Karpas-422 (cell line): ENCODE results near the gene LEF1. TPM values are rescaled to one million over a fixed set of nuclear protein-coding genes. Genes with fewer than 3 reads are reported as not detected.

ENCODE experiments used
- DNase-seq: peaks from one replicate; pipeline ENCODE4 v3.0.0-alpha.2; 2015
- H2AFZ ChIP-seq: fragments of 200-600 bp; sonication (generic); 2 replicates; pipeline ENCODE4 v1.6.1; 2014; ENCODE audit warnings: antibody characterized with exemption, low read length, mixed read lengths
- H3K27ac ChIP-seq: fragments of 200-600 bp; sonication (generic); 2 replicates; pipeline ENCODE4 v1.5.1; 2014; ENCODE audit warnings: mild to moderate bottlenecking, low read length, moderate library complexity
- H3K27me3 ChIP-seq: fragments of 200-600 bp; sonication (generic); 2 replicates; pipeline ENCODE4 v1.6.1; 2014; ENCODE audit warnings: low read length, mixed read lengths
- H3K36me3 ChIP-seq: fragments of 200-600 bp; sonication (generic); 2 replicates; pipeline ENCODE4 v1.6.1; 2014; ENCODE audit warnings: low read length, mixed read lengths; ENCODE audit not compliant: insufficient read depth
- H3K4me1 ChIP-seq: fragments of 200-600 bp; sonication (generic); 2 replicates; pipeline ENCODE4 v1.6.1; 2014; ENCODE audit warnings: mild to moderate bottlenecking, low read length, mixed read lengths
- H3K4me2 ChIP-seq: fragments of 200-600 bp; sonication (generic); 2 replicates; pipeline ENCODE4 v1.6.1; 2014; ENCODE audit warnings: low read length, low read depth, mild to moderate bottlenecking; ENCODE audit not compliant: poor library complexity, severe bottlenecking
- H3K4me3 ChIP-seq: fragments of 200-600 bp; sonication (generic); 2 replicates; pipeline ENCODE4 v1.5.1; 2014; ENCODE audit warnings: mild to moderate bottlenecking, antibody characterized with exemption, low read length, mixed read lengths
- H3K79me2 ChIP-seq: fragments of 200-600 bp; sonication (generic); 2 replicates; pipeline ENCODE4 v1.6.1; 2014; ENCODE audit warnings: mild to moderate bottlenecking, low read length, mixed read lengths
- H3K9ac ChIP-seq: fragments of 200-600 bp; sonication (generic); 2 replicates; pipeline ENCODE4 v1.6.0; 2014; ENCODE audit warnings: low read length
- H3K9me2 ChIP-seq: fragments of 200-600 bp; sonication (generic), shearing (Covaris generic); replicated peaks from 2 replicates; pipeline ENCODE4 v1.6.0; 2014; ENCODE audit warnings: mild to moderate bottlenecking, low read length, moderate library complexity; ENCODE audit not compliant: insufficient read depth
- H3K9me3 ChIP-seq: fragments of 300-700, 200-600 bp; sonication (generic); 2 replicates; pipeline ENCODE4 v1.6.1; 2014; ENCODE audit warnings: low read length, mixed read lengths
- H4K20me1 ChIP-seq: fragments of 200-600 bp; sonication (generic); 2 replicates; pipeline ENCODE4 v1.6.1; 2014; ENCODE audit warnings: mild to moderate bottlenecking, antibody characterized with exemption, low read length, low read depth; ENCODE audit not compliant: insufficient read depth
- total RNA-seq: library from RNA; depleted of rRNA; stranded (reverse); fragments of >200 nt; shearing (Covaris generic); gene quantifications from 2 replicates; pipeline ENCODE4 v1.2.3, GENCODE V29; 2014; ENCODE audit warnings: low replicate concordance

Gene LEF1
- total RNA-seq, 1 experiment from 2014 or later, result not detected

GRCh38 chr4:108149588-108150380 is 18.9 kb downstream of the LEF1 start:
- H3K27ac ChIP-seq, result no peak overlapping the region
- no peaks in the 10 kb centered on the region for H3K4me1 ChIP-seq

GRCh38 chr4:108148316-108148715 is 20.4 kb downstream of the LEF1 start:
- Histone ChIP-seq H3K9ac (no peak overlapping the region), H3K9me3 (no peaks in the 10 kb centered on the region), H3K27ac (no peak overlapping the region), H3K36me3 (no peaks in the 10 kb centered on the region), H3K27me3 (no peaks in the 10 kb centered on the region), H3K4me3 (no peak overlapping the region), H3K9me2 (no peaks in the 10 kb centered on the region), H3K79me2 (no peaks in the 10 kb centered on the region), H3K4me1 (no peaks in the 10 kb centered on the region), H3K4me2 (no peak overlapping the region), H4K20me1 (no peaks in the 10 kb centered on the region), H2AFZ (no peak overlapping the region)
- DNase-seq, result no peak

More at GRCh38 chr4:108149588-108150380, 18.9 kb downstream of the LEF1 start:
- no peaks in the 10 kb centered on the region for H3K27me3 ChIP-seq
- no peaks in the 10 kb centered on the region for H4K20me1 ChIP-seq
- H3K9me2 ChIP-seq, result no peaks in the 10 kb centered on the region
- no peak for DNase-seq
- no peak overlapping the region for H2AFZ ChIP-seq
- no peaks in the 10 kb centered on the region for H3K36me3 ChIP-seq
- no peaks in the 10 kb centered on the region for H3K79me2 ChIP-seq
- no peak overlapping the region for H3K4me3 ChIP-seq
- H3K9ac ChIP-seq, result no peak overlapping the region
- H3K4me2 ChIP-seq, result no peak overlapping the region
- H3K9me3 ChIP-seq, result no peaks in the 10 kb centered on the region

GRCh38 chr4:108146819-108147218 is 21.9 kb downstream of the LEF1 start:
- Histone ChIP-seq H3K36me3 (no peaks in the 10 kb centered on the region), H3K9me2 (no peaks in the 10 kb centered on the region), H3K4me1 (no peaks in the 10 kb centered on the region), H3K9me3 (no peaks in the 10 kb centered on the region), H3K4me3 (no peak overlapping the region), H3K79me2 (no peaks in the 10 kb centered on the region), H4K20me1 (no peaks in the 10 kb centered on the region), H3K27me3 (no peaks in the 10 kb centered on the region), H3K27ac (no peak overlapping the region), H3K9ac (no peak overlapping the region), H3K4me2 (no peak overlapping the region), H2AFZ (no peak overlapping the region)
- no peak for DNase-seq

GRCh38 chr4:108146336-108146735 is 22.4 kb downstream of the LEF1 start:
- no peaks in the 10 kb centered on the region for H3K9me2 ChIP-seq
- H3K4me1 ChIP-seq, result no peaks in the 10 kb centered on the region
- no peaks in the 10 kb centered on the region for H3K36me3 ChIP-seq
- no peaks in the 10 kb centered on the region for H3K9me3 ChIP-seq
- no peak overlapping the region for H2AFZ ChIP-seq
- no peak overlapping the region for H3K27ac ChIP-seq
- H4K20me1 ChIP-seq, result no peaks in the 10 kb centered on the region
- no peaks in the 10 kb centered on the region for H3K79me2 ChIP-seq
- no peak for DNase-seq
- H3K4me2 ChIP-seq, result no peak overlapping the region
- no peak overlapping the region for H3K9ac ChIP-seq
- H3K4me3 ChIP-seq, result no peak overlapping the region
- no peaks in the 10 kb centered on the region for H3K27me3 ChIP-seq

GRCh38 chr4:108144451-108144850 is 24.3 kb downstream of the LEF1 start:
- H3K4me1 ChIP-seq, result no peaks in the 10 kb centered on the region
- no peak overlapping the region for H3K9ac ChIP-seq
- no peak overlapping the region for H3K4me3 ChIP-seq
- no peaks in the 10 kb centered on the region for H3K79me2 ChIP-seq
- H3K4me2 ChIP-seq, result no peak overlapping the region
- H3K36me3 ChIP-seq, result no peaks in the 10 kb centered on the region
- no peaks in the 10 kb centered on the region for H4K20me1 ChIP-seq
- H3K27ac ChIP-seq, result no peak overlapping the region
- H3K9me2 ChIP-seq, result no peaks in the 10 kb centered on the region
- H3K27me3 ChIP-seq, result no peaks in the 10 kb centered on the region
- no peaks in the 10 kb centered on the region for H3K9me3 ChIP-seq
- no peak for DNase-seq
- no peak overlapping the region for H2AFZ ChIP-seq

- Histone ChIP-seq H3K4me3 (no peak overlapping the region), H2AFZ (no peak overlapping the region), H3K9me2 (no peaks in the 10 kb centered on the region), H3K27me3 (no peaks in the 10 kb centered on the region), H3K4me1 (no peaks in the 10 kb centered on the region), H3K4me2 (no peak overlapping the region), H3K36me3 (no peaks in the 10 kb centered on the region), H4K20me1 (no peaks in the 10 kb centered on the region), H3K79me2 (no peaks in the 10 kb centered on the region), H3K27ac (no peak overlapping the region), H3K9ac (no peak overlapping the region), H3K9me3 (no peaks in the 10 kb centered on the region)
- no peak for DNase-seq
These were observed 25.2 kb downstream of the LEF1 start for GRCh38 chr4:108143515-108143914.

GRCh38 chr4:108142870-108143269 is 25.9 kb downstream of the LEF1 start:
- no peaks in the 10 kb centered on the region for H3K4me1 ChIP-seq

GRCh38 chr4:108141213-108141950 is 27.4 kb downstream of the LEF1 start:
- Histone ChIP-seq H3K4me1 (no peaks in the 10 kb centered on the region), H3K4me2 (no peak overlapping the region), H3K9me2 (no peaks in the 10 kb centered on the region), H3K79me2 (no peaks in the 10 kb centered on the region), H3K9ac (no peak overlapping the region), H3K27ac (no peak overlapping the region), H3K27me3 (no peaks in the 10 kb centered on the region), H4K20me1 (no peaks in the 10 kb centered on the region), H3K9me3 (no peaks in the 10 kb centered on the region), H2AFZ (no peak overlapping the region), H3K4me3 (no peak overlapping the region), H3K36me3 (no peaks in the 10 kb centered on the region)
- DNase-seq, result no peak

More at GRCh38 chr4:108142870-108143269, 25.9 kb downstream of the LEF1 start:
- no peaks in the 10 kb centered on the region for H4K20me1 ChIP-seq
- H3K4me3 ChIP-seq, result no peak overlapping the region
- H3K79me2 ChIP-seq, result no peaks in the 10 kb centered on the region
- no peaks in the 10 kb centered on the region for H3K9me2 ChIP-seq
- H3K9ac ChIP-seq, result no peak overlapping the region
- H3K9me3 ChIP-seq, result no peaks in the 10 kb centered on the region
- DNase-seq, result no peak
- no peak overlapping the region for H3K4me2 ChIP-seq
- H3K36me3 ChIP-seq, result no peaks in the 10 kb centered on the region
- H3K27ac ChIP-seq, result no peak overlapping the region
- H2AFZ ChIP-seq, result no peak overlapping the region
- H3K27me3 ChIP-seq, result no peaks in the 10 kb centered on the region
